ENCODE results near the gene POU5F2.

The POU5F2 gene

DNA sequence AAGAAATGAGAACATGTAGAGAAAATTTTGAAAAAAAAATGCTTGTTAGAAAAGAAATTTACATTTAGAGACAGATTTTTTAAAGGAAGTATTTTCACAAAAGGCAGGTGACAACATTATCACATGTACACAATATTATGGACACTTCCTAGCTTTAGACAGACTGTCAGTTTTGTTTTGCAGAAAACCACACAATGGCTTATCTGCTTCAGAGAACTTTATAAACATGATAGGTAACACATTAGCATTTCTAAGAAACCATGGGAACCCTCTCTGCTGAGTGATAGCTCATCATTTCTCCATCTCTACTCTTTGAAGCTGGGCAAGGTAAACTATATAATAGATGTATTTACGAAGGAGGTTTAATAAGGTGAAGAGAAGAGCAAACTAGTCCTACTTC is 25.6 kb downstream of the POU5F2 start:
- no peak for DNase-seq

DNA sequence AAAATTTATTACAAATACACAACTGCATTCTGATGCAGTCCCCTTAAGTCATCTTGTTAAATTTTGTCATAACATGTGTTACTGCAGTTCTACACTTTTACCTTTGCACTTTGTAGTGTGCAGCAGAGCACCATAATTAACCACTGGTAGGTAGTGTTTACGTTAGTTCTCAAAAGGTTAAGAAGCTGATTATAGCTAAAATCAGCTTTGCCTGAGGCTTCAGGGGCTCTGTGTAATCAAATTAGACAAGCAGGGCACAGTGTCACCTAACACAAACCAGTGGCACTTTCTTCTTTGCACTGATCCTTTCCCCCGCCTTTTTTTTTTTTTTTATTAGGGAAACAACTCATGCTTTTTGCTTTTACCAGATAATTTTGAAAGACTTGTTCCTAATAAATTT is 26.1 kb downstream of the POU5F2 start:
- DNase-seq, result no peak

DNA sequence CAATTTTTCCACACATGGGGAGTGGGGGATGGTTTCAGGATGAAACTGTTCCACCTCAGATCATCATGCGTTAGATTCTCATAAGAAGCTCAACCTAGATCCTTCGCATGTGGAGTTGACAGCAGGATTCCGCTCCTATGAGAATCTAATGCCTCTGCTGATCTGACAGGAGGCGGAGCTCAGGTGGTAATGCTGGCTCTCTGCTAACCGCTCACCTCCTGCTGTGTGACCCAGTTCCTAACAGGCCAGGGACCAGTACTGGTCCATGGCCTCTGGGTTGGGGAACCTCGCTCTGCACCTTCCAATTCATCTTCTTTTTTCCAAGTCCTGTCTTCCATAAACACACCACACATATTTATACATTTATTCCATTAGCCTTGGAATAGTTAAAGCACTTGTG is 33.0 kb downstream of the POU5F2 start:
- DNase-seq, result no peak

DNA sequence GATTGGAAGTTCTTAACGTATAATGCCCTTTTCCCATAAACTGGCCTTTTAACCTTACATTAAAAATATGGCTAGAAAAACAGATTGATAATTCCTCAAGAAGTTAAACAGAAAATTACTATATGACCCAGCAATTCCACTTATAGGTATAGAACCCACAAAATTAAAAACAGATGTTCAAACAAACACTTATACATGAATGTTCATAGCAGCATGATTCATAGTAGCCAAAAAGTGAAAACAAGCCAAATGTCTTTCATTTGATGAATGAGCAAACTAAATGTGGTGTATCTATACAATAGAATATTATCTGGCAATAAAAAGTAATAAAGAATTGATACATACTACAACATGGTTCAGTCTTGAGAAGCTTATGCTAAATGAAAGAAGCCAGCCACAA is 35.5 kb downstream of the POU5F2 start:
- no peak for DNase-seq

- no peak for DNase-seq
Measured at GRCh38 chr5:93704996-93705395, 36.4 kb downstream of the POU5F2 start.

DNA sequence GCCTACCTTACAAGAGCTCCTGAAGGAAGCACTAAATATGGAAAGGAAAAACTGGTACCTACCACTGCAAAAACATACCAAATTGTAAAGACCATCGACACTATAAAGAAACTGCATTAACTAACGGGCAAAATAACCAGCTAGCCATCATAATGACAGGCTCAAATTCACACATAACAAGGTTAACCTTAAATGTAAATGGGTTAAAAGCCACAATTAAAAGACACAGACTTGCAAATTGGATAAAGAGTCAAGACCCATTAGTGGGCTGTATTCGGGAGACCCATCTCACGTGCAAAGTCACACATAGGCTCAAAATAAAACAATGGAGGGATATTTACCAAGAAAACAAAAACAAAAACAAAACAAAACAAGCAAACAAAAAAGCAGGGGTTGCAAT is 49.4 kb downstream of the POU5F2 start:
- no peak for DNase-seq

Measured in activated T-cell treated with anti-CD3 and anti-CD28 coated beads for 4 hours (primary cell).